Limb (tissue), 2 donors: Measurements from ENCODE around the gene PAX7.

ENCODE experiments used
- DNase-seq, 2 donors: peaks; one replicate each; pipeline ENCODE4 v3.0.0-alpha.2; 2016; ENCODE audit errors: extremely low spot score in 2 of 2

PAX7 gene

GRCh38 chr1:18793164-18793563 lies 162.5 kb downstream of the PAX7 start:
- no peak for DNase-seq

- no peak for DNase-seq
Measured at GRCh38 chr1:18794051-18794450, 163.4 kb downstream of the PAX7 start.

- DNase-seq, result no peak
Measured at GRCh38 chr1:18794561-18794960, 163.9 kb downstream of the PAX7 start.

- no peak for DNase-seq
Measured at GRCh38 chr1:18795002-18795689, 164.5 kb downstream of the PAX7 start.

- no peak for DNase-seq
Measured at GRCh38 chr1:18796950-18797349, 166.3 kb downstream of the PAX7 start.
